Omental fat pad (tissue), 4 donors: ENCODE data around the gene SH3BP4. TPM values are rescaled to one million over a fixed set of nuclear protein-coding genes. Genes with fewer than 3 reads are reported as not detected.
A peak's percentile ranks its signal among the peaks of the same experiment; 100 is the strongest.

ENCODE experiments used
- ATAC-seq: fragments of 150-250 bp; one replicate; pipeline ENCODE4 v1.9.1; 2016; ENCODE audit warnings: mild to moderate bottlenecking, moderate library complexity; ENCODE audit not compliant: low FRiP score
- DNase-seq: peaks from one replicate; pipeline ENCODE4 v3.0.0-alpha.2; 2019; ENCODE audit warnings: low spot score
- total RNA-seq, 4 donors: library from RNA; depleted of rRNA; stranded (reverse); fragments of >200 nt; gene quantifications; one replicate each; pipeline ENCODE4 v1.1.0, GENCODE V29; 2016
- TF ChIP-seq, protein P1 (sequence below), 3 donors: fragments of 450-650 bp; IDR thresholded peaks; one replicate each; pipeline ENCODE4 v1.5.1; 2016 to 2017; ENCODE audit warnings: antibody characterized with exemption in 3 of 3, mild to moderate bottlenecking in 3 of 3, moderate library complexity in 2 of 3

Gene SH3BP4
- total RNA-seq, 4 donors from 2014 or later: 32.5 to 66.9 (median 44.2) TPM

DNA sequence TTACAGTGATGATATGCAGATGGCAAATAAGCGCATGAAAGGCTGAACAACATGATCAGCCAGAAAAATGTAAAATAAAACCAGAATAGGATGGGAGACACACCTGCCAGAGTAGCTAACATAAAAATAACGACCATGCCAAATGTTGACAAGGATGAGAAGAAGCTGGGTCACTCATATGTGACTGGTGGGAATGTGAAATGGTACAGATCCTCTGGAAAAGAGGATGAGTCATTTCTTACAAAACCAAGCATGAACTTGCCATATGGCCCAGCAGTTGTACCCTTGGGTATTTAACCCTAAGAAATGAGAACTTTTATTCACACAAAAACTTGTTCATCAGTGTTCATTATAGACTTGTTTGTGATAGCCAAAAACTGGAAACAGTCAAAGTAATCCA, 143.8 kb downstream of the SH3BP4 start:
- TF ChIP-seq, protein P1, sequence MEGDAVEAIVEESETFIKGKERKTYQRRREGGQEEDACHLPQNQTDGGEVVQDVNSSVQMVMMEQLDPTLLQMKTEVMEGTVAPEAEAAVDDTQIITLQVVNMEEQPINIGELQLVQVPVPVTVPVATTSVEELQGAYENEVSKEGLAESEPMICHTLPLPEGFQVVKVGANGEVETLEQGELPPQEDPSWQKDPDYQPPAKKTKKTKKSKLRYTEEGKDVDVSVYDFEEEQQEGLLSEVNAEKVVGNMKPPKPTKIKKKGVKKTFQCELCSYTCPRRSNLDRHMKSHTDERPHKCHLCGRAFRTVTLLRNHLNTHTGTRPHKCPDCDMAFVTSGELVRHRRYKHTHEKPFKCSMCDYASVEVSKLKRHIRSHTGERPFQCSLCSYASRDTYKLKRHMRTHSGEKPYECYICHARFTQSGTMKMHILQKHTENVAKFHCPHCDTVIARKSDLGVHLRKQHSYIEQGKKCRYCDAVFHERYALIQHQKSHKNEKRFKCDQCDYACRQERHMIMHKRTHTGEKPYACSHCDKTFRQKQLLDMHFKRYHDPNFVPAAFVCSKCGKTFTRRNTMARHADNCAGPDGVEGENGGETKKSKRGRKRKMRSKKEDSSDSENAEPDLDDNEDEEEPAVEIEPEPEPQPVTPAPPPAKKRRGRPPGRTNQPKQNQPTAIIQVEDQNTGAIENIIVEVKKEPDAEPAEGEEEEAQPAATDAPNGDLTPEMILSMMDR (IDR thresholded peaks at IDR 0.05): no peak
- no peak for ATAC-seq
- no peak for DNase-seq

DNA sequence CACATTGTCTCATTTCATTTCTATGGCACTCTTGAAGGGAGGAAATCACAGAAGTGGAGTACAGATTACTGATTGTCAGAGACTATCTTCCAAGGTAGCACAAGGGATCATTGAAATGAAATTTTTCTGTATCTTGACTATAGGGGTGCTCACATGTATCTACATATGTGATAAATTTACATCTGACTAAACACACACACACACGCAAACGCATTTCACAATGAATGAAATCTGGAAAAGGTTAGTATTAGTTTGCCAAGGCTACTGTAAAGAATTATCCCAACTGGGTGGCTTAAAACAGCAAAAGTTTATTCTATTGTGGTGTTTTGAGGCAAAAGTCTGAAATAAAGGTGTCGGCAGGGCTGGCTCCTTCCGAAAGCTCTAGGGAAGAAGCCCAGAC, 144.6 kb downstream of the SH3BP4 start:
- TF ChIP-seq, protein P1 (IDR thresholded peaks at IDR 0.05): no peak
- DNase-seq (no peak), ATAC-seq (no peak)

DNA sequence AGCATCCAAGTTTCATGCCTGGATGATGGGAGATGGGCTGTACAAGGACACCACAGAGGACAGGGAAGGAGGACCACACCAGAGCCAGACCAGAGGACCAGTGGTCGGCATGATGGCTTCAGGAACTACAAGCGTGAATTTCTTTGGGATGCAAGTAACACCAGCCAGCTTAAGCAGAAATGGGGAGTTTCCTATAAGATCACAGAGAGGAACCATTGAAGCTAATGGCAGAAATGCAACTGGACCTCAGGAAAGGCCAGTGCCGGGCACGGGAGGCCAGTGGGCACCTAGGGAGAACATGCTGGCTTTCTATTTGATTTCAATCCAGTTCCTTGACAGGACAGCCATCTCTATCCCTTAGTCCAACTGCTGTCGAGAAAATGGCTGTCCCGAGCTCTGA, 145.4 kb downstream of the SH3BP4 start:
- TF ChIP-seq, protein P1 (IDR thresholded peaks at IDR 0.05): no peak
- no peak for ATAC-seq
- no peak for DNase-seq

DNA sequence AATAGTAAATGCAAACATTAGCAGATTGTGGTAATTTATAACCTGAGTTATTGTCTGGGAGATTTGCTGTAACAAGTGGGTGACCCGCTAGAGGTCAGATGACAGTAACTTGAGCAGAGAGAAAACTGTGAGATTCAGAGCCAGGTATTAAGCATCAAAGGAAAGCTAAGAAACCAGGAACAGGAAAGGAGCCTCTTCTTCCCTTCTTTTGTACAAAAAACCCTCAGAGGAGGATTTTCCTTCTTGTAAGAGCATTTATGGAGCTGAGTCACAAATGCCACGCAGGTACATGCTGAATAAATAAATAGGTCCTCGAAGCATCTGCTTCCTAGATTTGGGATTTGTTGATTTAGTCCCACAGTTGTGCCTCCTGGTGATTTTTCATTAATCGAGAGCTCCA, 146.5 kb downstream of the SH3BP4 start:
- TF ChIP-seq, protein P1 (IDR thresholded peaks at IDR 0.05): no peak
- ATAC-seq (no peak), DNase-seq (no peak)

DNA sequence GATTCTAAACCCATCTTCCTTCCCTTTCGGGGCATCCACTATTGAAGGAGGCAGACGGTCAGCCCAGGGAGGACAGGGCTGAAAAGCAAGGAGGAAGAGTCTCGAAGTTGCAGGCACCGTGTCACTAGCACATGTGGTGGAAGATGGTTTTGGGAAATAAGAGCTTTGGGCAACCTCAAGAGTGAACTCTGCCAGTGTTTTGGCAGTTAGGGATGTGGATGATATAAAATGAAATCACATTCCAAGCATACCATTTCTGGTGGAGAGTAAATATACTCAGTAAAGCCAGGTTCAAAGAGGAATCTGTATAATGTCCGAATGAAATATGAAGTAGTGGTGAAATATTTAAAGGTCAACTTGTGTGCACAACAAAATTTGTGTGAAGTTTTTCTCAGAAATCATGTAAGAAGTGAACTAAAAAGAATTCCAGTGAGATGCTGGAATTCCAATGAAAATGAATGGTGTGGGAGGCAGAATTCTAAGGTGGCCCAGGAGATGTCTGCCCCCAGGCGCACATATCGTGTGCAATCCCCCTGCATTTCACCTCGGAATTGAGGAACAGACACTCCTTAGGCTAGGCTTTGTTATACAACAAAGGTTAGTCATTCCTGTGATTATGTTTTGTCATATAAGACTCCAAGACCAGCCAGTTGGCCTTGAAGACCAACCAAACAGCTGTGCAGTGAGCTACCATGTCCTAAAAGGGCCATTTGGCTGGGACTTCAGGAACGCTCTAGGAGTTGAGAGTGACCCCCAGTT, 147.1 kb downstream of the SH3BP4 start:
- TF ChIP-seq, protein P1 (IDR thresholded peaks at IDR 0.05): no peak
- ATAC-seq (peak; percentile 84), DNase-seq (no peak)

DNA sequence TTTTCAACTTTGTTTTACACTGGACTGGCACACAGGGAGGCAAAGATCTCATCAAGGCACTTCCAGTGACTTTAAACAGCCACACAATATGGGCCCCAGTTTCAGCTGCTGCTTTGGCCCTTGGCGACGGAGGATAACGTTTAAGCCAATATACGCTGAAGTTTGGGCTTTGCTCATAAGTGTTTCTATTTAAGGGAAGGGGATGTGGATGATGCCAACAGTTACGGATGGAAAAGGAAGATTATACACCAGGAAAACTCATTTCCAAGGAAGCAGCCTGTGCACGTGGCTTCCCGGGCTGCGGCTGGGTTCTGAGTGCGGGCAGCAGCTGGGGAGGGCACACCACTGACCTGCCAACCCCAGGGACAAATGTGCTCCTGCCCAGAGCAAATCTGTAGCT, 151.1 kb downstream of the SH3BP4 start:
- TF ChIP-seq, protein P1 (IDR thresholded peaks at IDR 0.05): no peak
- DNase-seq (no peak), ATAC-seq (no peak)
